ELF-1 (cell line): ENCODE measurements around the gene EXO1.
"Not testable (repeated sequence)": the region's sequence is repeated elsewhere in the genome, so short reads cannot be mapped to it uniquely, and the experiment has no call there.

ENCODE experiments used
- DNase-seq: peaks from one replicate; pipeline ENCODE4 v3.0.0-alpha.2; 2016; ENCODE audit warnings: low read depth, low spot score

The EXO1 gene

DNA sequence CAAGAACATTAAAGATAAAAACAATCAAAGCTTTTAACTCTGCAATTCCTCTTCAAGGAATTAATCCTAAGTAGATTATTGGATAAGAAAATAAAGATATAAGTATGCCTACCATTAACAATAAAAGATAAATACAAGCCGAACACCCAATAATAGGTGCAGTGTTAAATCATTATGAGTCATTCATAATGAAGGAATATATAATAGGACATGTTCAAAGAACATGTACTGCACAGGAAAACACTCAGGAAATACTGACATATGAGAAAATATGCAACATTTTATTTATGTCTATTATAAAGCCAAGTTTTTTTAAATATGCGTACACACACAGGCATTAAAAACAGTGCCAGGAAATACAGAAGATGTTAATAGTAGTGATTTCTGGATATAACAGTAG, 11.1 kb upstream of the EXO1 start:
- DNase-seq: no peak

DNA sequence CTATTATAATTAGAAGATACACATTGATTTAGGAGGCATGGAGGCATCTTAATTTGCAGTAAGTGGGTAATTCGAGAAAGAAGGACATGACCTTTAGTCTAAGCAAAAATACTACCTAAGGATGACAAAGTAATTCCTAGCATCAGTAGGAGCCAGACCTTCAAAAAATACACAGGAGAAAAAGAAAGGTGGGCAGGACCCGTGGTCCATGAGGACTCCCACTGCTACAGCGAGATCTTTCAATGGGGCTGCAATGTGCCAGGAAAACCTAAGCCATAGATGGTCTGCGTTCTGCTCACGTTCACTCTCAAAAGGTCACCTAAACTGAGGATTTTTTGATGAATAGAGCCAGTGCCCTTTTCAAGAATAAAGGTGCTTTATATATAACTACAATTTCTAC, 10.6 kb upstream of the EXO1 start:
- DNase-seq: no peak

DNA sequence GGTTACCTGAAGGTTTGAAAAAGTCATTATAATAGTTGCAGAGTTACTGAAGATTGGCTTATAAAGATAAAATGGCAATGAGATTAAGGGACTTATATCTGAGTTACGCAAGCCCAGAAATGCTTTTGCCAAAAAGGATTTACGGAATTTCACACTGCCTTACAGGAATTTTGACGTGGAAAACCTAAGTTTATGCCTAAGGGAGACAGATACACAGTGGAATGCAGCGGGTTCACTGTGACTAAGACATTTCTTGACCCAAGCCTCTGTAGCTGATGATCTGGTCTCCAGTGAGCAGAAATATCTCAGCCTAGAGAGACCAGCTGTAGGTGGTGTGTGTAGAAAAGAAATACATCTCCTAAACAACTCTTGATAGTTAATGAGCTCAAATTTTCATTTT, 10.1 kb upstream of the EXO1 start:
- no peak for DNase-seq

DNA sequence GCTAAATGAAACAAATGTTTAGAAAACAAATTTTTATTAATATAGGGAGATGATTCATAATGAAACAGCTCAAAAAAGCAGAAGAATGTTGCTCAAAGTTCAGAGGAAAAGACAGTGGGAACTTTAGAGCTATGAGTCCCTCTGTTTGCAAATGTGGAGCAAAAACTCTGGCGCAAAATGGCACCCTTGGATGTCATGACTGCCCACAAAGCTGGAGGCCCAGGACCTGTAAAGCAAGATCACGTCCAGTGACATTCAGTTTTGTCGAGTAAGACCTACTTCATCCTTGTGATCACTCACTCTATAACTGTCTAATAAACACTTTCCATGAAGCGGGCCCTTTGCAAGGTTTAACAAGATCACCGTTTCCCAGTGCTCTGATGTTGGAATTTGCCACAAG, 9.1 kb upstream of the EXO1 start:
- DNase-seq: no peak

DNA sequence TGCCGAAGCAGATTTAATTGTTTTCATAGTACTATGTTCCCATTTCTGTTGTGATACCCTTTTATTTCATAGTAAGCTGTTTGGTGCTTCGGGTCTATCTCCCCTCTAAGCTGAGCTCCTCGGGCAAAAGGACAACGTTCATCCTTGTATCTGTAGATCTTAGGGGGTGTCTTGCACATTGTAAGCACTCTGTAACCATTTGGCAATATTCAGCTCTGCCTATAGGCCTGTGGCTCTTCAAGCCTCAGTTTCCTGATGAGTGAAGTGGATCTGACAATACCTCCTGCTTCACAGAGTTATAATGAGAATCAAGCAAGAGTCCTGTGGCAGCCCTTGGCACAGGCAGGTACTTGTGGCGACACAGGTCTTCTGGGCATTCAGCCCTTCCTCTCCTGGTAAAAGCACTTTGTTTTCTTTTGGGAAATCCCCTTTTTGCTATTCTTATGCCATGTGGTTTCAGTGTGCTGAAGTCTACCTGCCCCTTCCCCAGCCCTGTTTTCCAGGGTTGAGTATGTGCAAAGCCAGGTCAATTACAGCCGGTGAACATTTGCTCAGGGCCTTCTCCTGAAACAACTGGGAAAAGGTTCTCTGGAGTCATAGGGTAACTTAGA, 8.5 kb upstream of the EXO1 start:
- DNase-seq: no peak

DNA sequence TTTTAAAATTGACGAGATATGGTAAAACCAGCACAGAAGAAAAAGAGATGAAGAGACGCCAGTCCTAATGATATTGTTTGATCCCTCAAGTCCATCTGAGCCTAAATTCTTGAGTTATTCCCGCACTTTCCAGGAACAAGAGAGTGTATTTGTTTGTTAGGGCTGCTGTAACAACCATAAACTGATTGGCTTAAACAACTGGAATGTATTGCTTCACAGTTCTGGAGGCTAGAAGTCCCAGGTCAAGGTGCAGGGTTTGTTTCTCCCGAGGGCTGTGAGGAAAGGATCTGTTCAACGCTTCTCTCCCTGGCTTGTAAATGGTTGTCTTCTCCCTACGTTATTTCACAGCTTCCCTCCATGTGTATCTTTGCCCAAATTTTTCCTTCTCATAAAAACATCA, 7.8 kb upstream of the EXO1 start:
- DNase-seq: no peak

DNA sequence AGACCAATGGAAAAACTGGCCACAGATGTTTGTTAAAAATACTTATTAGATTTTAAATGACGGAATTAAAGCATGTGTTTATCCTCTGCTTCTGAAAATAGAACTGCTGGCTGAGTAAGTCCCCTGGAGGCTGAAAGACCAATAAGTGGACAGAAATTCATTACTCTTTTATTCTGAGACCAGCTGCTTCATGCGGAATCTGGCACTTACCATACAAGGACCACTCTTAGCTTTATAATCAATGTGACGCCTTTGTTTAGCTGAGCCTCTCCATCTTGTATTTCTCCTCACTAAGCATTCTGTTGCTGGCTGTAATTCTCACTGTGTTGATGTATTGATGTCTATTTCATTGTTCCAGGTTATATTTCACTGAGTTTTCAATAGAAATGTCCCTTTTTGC, 6.3 kb upstream of the EXO1 start:
- no peak for DNase-seq

DNA sequence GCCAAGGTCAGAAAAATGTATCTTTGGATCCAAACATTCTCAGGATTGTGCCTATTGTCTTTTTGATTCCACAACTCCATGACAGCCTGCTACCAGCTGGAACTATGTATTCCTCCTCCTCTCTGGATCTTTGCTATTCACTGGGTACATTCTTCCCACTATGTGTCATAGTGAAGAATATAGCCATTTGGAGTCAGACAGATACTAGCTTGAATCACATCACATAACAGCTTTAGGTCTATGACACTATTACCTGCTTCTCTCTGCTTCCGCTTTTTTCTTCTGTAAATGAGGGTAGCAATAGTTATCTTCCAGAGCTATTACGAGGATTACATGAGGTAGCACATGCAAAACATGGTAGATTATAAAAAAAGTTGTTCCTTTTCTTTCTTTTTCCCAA, 5.4 kb upstream of the EXO1 start:
- DNase-seq: no peak

DNA sequence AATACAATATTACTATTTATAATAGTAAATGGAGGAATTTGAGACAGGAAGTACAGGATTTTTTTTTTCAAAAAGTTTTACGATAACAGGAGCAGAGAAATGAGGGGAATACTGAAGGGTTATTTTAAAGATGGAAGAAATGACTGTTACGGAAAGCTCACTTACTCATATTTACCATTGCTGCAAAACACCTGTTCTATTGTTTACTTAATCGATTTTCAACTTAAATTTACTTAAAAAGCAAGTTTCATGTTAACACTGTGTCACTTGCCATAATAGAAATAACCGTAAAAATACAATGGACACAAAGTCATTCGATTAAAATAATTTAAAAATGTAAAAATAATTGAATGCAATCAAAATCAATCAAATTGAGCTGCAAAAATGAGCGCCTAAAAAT, 3.4 kb upstream of the EXO1 start:
- no peak for DNase-seq

DNA sequence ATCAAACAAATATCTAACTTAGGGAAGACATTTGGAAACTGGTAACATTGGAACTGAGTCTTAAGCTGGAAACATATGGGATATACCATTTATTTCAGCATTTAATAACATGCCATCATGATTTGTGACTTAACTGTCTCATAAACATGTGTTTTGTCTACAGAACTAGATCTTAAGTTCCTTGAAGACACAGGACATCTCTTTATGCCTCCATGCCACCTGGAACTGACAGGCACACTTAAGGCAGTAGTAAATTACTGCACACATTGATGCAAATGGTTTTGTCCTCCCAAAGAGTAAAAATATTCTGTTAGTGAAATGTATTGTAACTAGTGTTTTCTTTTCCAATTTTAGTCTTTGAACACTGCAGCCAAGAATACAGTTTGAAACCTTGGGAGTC, 1.6 kb upstream of the EXO1 start:
- no peak for DNase-seq

DNA sequence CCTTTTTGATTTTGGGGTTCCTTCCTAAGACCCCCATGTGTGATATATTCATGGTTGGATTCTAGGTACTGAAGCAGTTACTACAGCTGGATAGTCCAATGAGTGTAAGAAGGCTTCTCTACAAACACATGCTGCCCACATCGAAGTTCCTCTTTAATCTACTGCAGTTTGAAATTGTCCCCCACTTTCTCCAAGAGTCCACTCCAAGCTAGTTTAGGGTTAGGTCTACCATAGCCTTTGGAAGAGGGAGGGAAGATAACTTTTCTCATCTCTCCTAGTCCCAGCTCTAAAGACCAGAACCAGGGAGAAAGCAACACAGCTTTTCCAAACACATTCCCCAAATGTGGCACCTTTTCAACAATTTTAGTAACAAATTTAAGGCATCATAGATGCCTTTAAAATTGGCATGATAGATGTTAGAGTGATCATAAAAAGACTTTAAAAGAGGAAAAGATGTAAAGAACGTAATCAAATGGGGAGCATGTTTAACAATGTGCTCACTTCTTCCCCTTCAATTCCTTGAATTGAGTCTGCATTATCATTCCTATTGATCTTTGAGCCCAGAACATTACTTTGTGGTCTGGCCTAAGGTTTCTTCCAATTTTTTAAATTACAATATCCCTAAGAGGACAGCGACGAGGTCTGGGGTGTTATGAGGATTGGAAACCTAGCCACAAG, 1.0 kb upstream of the EXO1 start:
- DNase-seq: no peak

DNA sequence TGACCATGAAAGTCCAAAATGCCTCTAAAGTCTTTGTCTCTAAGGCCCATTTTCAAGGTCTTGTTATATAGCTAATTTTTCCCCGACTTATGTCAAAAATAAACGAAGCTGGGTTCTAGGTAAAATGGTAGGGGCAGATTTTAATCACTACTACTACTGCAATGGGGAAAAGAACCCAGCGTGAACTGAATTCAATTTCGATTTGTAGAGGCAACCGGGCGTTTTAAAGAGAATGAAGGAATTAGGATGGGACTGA, 536 bp upstream of the EXO1 start:
- no peak for DNase-seq

DNA sequence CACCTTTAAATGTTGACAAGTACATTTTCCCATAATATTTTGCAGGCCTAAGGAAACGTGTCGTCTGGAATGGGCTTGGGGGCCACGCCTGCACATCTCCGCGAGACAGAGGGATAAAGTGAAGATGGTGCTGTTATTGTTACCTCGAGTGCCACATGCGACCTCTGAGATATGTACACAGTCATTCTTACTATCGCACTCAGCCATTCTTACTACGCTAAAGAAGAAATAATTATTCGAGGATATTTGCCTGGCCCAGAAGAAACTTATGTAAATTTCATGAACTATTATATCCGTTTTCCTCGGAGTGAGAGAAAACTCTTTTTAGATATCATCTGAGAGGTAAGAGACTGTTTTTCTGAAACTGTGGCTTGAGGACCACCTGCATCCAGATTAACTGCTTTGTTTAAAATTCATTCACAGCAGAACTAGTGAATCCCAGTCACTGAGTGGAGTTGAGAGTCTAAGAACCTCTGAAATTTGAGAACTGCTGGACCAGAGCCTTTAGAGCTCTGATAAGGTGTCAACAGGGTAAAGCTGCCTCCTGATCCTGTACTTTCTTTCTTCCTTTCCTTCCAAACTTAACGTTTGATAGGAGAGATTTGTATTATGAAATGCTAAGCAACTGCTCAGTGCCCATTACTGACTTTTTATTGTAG, 811 bp downstream of the EXO1 start:
- DNase-seq: no peak

DNA sequence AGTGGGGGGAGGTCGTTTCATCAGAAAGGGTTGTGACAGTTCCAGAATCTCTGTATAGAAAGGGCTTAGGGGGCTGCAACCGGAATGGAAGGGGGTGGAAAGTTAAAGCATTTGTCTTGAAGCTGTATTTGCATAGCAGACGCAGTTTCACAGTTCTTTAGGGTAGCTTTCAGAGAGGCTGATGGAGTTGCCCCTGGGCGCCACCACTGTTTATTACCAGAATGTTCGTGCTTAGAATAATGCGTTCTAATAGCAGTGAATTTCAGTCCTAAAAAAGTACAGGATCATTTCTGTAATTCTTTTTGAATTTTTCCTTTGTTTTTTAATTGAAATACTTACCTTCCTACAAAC, 1.3 kb downstream of the EXO1 start:
- peak; percentile 27 for DNase-seq

DNA sequence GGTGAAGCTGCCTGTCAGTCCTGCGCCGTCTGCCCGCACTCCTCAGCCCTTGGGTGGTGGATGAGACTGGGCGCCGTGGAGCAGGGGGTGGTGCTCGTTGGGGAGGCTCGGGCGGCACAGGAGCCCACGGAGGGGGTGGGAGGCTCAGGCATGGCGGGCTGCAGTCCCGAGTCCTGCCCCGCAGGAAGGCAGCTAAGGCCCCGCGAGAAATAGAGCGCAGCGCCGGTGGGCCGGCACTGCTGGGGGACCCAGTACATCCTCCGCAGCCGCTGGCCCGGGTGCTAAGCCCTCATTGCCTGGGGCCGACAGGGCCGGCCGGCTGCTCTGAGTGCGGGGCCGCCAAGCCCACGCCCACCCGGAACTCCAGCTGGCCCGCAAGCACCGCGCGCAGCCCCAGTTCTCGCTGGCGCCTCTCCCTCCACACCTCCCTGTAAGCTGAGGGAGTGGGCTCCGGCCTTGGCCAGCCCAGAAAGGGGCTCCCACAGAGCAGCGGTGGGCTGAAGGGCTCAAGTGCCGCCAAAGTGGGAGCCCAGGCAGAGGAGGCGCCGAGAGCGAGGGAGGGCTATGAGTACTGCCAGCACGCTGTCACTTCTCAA, 7.6 kb downstream of the EXO1 start:
- DNase-seq: not testable (repeated sequence)

DNA sequence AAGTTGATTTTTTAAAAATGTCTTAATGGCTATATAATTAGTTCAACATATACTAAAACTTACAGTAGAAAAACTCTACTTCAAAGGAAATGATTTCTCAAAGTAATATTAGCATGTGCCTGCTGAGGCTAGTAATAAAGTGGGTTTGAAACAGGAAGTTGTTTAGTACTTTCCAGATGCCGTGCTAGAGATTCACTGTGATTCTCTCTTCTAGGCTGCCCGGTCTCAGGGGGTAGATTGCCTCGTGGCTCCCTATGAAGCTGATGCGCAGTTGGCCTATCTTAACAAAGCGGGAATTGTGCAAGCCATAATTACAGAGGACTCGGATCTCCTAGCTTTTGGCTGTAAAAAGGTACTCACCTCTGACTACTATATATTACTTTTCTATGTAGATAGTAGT, 9.1 kb downstream of the EXO1 start:
- no peak for DNase-seq

DNA sequence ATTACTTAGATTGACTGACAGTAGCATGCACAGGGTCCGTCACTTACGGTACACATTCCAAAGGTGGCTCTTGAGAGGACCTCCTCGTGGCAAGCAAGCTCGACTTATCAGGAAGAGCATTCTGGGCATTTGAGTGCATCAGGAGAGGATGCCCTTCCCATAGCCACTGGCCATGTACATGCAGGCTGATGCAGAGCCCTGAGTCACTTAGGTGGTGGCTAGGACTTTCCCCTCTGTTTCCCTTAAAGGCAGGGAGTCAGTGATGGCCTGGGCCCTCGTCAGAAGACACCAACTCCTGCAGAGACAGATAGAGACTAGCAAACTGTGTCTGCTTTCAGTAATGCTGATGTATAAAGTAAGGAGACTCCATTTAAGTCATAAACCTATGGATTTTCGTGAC, 12.9 kb downstream of the EXO1 start:
- no peak for DNase-seq

DNA sequence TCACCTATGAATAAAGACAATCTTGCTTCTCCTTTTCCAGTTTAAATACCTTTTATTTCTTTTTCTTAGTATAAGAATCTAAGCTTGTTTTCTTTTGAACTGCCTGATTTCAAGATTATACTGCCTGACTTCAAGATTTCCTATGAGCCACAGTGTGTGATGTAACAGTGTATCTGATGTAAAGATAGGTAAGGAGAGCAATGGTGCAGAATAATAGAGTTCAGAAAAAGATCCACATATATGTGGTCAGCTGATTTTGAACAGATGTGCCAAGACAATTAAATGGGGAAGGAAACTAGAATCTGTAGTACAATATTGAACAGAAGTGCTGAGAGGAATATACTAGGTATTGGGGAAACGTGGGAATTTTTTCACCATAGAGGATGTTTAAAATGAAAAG, 21.0 kb downstream of the EXO1 start:
- no peak for DNase-seq

DNA sequence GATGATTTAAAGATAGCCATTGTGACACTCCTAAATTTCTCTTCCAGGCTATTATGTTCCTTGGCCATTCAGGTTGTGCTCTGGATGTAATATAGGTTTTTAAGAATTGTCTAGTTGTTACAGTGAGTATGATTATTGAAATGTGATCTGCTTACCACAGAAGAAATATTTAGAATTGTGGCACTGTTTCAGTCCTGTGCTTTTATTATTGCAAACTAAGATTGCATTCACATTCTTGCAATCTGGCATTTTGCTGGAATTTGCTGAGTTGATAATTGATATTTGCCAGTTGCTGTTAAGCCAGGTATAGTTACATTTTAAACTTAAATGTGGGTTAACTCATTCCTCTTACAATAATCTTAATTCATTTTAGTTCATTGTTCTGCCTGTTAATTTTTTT, 22.3 kb downstream of the EXO1 start:
- no peak for DNase-seq

DNA sequence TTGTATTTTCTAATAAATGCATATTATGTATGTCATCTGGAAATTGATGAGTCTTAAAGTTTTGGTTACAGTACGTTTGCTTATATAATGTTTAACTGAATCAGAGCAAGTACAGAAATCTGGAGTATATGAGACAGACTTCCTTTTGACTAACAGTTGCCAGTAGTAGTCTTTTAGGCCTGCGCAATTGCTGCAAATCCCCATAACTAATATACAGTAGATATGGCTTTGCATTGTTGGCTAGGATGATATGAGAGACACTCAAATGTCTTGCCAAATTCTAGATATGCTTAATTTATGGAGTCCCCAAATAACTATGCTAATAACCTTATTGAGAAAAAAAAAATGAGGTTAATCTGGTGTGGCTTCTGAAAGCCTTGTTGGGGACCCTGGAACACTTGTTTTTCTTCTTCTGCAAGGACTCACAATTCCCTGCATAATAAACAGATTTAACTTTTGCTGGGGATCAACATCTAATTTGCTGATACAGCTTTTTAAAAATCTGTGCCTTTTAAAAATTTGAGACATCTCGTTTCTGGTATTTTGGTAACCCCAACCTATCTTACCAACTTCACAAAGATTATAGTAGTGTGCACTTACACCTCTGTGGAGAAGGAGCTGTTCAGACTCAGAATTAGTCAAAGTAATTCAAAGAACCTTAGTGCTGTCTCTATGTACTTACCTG, 22.9 kb downstream of the EXO1 start:
- no peak for DNase-seq

DNA sequence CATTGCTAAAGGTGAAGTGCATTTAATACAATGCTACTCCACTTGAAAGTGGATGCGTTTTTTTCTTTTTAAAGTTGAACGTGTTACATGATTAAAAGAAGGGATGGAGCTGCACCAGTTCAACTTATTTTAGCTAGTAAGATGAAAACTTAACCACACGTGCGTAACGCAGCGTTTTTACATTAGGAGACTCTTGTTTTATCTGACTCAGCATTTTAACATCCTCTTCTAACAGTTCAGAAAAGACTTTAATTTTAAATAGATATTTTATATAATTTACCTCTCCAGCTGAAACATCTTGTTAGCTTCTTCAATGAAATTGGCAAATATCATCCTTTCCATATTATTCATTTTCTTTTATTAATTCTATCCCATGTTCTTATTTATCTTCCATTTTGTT, 33.4 kb downstream of the EXO1 start:
- no peak for DNase-seq

DNA sequence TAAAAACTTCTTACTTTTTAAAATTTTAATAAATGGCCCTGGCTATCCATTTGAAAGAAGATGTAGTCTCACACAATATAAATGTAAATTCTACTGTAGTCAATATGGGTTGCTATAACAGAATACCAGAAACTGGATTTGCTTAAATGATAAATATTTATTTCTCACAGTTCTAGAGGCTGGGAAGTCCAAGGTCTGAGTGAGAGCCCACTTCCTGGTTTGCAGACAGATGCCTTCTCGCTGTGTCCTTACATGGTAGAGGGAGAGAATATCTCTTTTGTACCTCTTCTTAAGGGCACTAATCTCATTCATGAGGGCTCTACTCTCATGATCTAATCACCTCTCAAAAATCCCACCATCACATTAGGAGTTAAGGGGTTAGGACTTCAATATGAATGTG, 35.2 kb downstream of the EXO1 start:
- DNase-seq: no peak

DNA sequence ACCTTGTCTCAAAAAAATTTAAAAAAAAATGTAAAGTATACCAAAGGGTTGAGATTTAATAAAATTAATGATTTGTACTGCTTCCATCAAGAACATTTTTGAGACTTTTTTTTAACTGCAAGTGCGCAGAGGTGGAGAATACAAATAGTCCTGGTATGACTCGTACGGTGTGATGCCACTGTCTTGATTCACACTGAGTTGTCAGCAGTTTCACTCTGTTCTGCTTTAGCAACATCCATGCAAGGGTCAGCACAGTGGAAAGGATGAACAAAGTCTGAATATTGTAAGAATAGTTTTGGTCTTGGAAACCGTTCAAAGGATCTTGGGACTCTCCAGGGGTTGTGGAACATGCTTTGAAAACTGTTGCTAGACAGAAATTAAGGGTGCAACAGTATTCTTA, 40.2 kb downstream of the EXO1 start:
- DNase-seq: no peak
